MCF 10A (cell line): Measurements from ENCODE around the gene HES5. TPM values are rescaled to one million over a fixed set of nuclear protein-coding genes. Genes with fewer than 3 reads are reported as not detected.

ENCODE experiments used
- BruUV-seq: library from RNA; stranded (reverse); fragments of 400-500 nt; replicated peaks from 2 replicates; lab custom pipeline; 2021; lab: Mats Ljungman, UMichigan
- CTCF ChIA-PET: fragments of 300-600 bp; sonication (Branson Sonifier 250); formaldehyde crosslinking; extraction: SDS; loops from one replicate; lab custom pipeline; 2021; ENCODE audit warnings: antibody characterized with exemption, inconsistent platforms; lab: Yijun Ruan, JAX
- POLR2A ChIA-PET: fragments of 300-600, 350-650 bp; sonication (Branson Sonifier 250); formaldehyde crosslinking; extraction: SDS; loops from one replicate; lab custom pipeline; 2020; ENCODE audit warnings: antibody characterized with exemption, inconsistent platforms; lab: Yijun Ruan, JAX
- DNase-seq: peaks from one replicate; pipeline ENCODE4 v3.0.0-alpha.2; 2018; ENCODE audit not compliant: unreplicated experiment
- H3K27ac Mint-ChIP-seq: one replicate; pipeline ENCODE4 v1.8.0; 2022; ENCODE audit warnings: mild to moderate bottlenecking, low read depth, mixed read lengths; ENCODE audit not compliant: unreplicated experiment
- H3K27me3 Mint-ChIP-seq: one replicate; pipeline ENCODE4 v1.8.0; 2022; ENCODE audit warnings: mixed read lengths; ENCODE audit not compliant: insufficient read depth, unreplicated experiment
- H3K36me3 Mint-ChIP-seq: one replicate; pipeline ENCODE4 v1.8.0; 2022; ENCODE audit warnings: mild to moderate bottlenecking, moderate library complexity, mixed read lengths; ENCODE audit not compliant: insufficient read depth, unreplicated experiment
- H3K4me1 Mint-ChIP-seq: one replicate; pipeline ENCODE4 v1.8.0; 2022; ENCODE audit warnings: mixed read lengths; ENCODE audit not compliant: insufficient read depth, unreplicated experiment
- H3K4me3 Mint-ChIP-seq: one replicate; pipeline ENCODE4 v1.8.0; 2022; ENCODE audit warnings: mild to moderate bottlenecking, moderate library complexity, mixed read lengths; ENCODE audit not compliant: unreplicated experiment
- H3K9me3 Mint-ChIP-seq: one replicate; pipeline ENCODE4 v1.8.0; 2022; ENCODE audit warnings: mixed read lengths; ENCODE audit not compliant: unreplicated experiment
- intact Hi-C: fragments of 100-400 bp; cut with micrococcal nuclease; formaldehyde crosslinking; loops from 2 replicates; pipeline ENCODE4 v1.14.1; 2022
- total RNA-seq: library from RNA; stranded (reverse); gene quantifications from 2 replicates; pipeline ENCODE4 v1.2.3, GENCODE V29; 2022
- TF ChIP-seq, protein P1 (sequence below): fragments of 200-600 bp; IDR thresholded peaks from one replicate; pipeline ENCODE4 v1.8.0; 2022; ENCODE audit warnings: antibody characterized with exemption, mild to moderate bottlenecking; ENCODE audit not compliant: unreplicated experiment

HES5 gene
- total RNA-seq, 1 experiment from 2014 or later, result not detected

DNA sequence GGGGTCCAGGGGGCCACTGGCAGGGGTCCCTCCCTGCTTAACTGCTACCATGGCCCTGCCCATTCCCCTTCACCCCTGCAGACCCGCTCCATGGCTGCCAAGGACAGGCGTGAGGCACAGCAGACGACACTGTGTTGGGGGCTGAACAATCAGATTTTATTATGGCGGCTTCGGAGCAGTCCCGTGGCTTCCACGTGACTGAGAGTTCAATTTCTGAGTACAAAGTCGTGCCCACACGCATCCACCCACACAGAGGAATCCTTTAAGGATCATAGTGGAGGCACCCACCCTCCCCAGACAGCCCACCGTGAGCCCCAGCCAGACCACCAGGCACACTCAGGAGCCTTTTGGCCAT is 1.5 kb downstream of the HES5 start:
- Mint-ChIP-seq H3K27ac (no peak overlapping the region), H3K9me3 (no peaks in the 10 kb centered on the region), H3K27me3 (no peaks in the 10 kb centered on the region), H3K4me3 (no peak overlapping the region), H3K4me1 (peaks cover 36% of the 10 kb centered on the region), H3K36me3 (peaks cover 12% of the 10 kb centered on the region)
- TF ChIP-seq, protein P1, sequence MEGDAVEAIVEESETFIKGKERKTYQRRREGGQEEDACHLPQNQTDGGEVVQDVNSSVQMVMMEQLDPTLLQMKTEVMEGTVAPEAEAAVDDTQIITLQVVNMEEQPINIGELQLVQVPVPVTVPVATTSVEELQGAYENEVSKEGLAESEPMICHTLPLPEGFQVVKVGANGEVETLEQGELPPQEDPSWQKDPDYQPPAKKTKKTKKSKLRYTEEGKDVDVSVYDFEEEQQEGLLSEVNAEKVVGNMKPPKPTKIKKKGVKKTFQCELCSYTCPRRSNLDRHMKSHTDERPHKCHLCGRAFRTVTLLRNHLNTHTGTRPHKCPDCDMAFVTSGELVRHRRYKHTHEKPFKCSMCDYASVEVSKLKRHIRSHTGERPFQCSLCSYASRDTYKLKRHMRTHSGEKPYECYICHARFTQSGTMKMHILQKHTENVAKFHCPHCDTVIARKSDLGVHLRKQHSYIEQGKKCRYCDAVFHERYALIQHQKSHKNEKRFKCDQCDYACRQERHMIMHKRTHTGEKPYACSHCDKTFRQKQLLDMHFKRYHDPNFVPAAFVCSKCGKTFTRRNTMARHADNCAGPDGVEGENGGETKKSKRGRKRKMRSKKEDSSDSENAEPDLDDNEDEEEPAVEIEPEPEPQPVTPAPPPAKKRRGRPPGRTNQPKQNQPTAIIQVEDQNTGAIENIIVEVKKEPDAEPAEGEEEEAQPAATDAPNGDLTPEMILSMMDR, result no peak
- BruUV-seq, result no TSS peak
- ChIA-PET CTCF (interaction anchor here (0.9 kb wide), 1 partner anchor 19 kb away, joined by 3 read pairs; no protein-coding TSS in a partner anchor), POLR2A (no interaction called here)
- intact Hi-C loops, result no loop called here
- no peak for DNase-seq

DNA sequence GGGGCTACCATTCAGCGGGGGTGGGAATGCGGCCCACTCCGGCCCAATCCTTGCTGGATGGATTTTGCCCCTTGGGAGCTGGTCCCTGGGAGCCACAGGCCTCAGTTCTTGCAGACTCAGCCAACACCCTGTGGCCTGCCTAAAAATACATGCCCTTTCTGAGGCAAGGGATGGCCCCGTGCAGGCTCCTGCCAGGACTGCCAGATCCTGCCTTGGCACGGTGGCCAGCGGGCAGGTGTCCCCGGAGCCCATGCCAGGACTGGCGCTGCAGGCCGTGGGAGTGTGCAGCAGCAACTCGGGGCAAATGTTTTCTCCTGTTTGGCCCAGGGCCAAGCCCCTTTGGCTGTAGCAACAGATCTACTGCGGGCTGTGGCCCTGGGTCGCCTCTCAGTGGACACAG is 2.0 kb downstream of the HES5 start:
- peaks cover 31% of the 10 kb centered on the region for H3K4me1 Mint-ChIP-seq
- TF ChIP-seq, protein P1, result no peak
- H3K36me3 Mint-ChIP-seq, result peaks cover 13% of the 10 kb centered on the region
- intact Hi-C loops, result no loop called here
- no peaks in the 10 kb centered on the region for H3K27me3 Mint-ChIP-seq
- ChIA-PET CTCF (interaction anchor here (0.7 kb wide), 1 partner anchor 37 kb away, joined by 3 read pairs; no protein-coding TSS in a partner anchor), POLR2A (no interaction called here)
- H3K9me3 Mint-ChIP-seq, result no peaks in the 10 kb centered on the region
- peak; percentile 43 for DNase-seq
- no peak overlapping the region for H3K27ac Mint-ChIP-seq
- no TSS peak for BruUV-seq
- no peak overlapping the region for H3K4me3 Mint-ChIP-seq

DNA sequence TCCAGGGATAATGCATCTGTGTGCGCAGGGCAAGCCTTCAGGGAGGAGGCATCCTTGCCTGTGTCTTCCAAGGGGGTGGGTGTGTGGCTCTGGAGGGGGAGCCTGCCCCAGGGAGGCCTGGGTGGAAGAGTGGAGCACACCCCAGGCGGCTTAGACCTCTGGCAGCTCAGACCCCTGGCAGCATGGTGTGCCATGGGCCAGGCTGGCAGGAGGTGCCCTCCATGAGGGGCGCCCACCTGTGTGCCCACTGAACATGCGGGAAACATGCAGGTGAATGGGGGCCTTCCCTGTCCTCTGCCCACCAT is 2.6 kb downstream of the HES5 start:
- TF ChIP-seq, protein P1, result no peak
- H3K27me3 Mint-ChIP-seq, result no peaks in the 10 kb centered on the region
- ChIA-PET CTCF (interaction anchor here (0.7 kb wide), 1 partner anchor 36 kb away, joined by 3 read pairs; no protein-coding TSS in a partner anchor), POLR2A (interaction anchor here (0.9 to 3.6 kb wide), 5 partner anchors 18 to 298 kb away, joined by 3 to 36 read pairs (median 6); no protein-coding TSS in a partner anchor)
- H3K4me3 Mint-ChIP-seq, result peak overlapping the region; percentile 81
- no peaks in the 10 kb centered on the region for H3K9me3 Mint-ChIP-seq
- no TSS peak for BruUV-seq
- intact Hi-C loops, result no loop called here
- no peak for DNase-seq
- H3K27ac Mint-ChIP-seq, result no peak overlapping the region
- peaks cover 31% of the 10 kb centered on the region for H3K4me1 Mint-ChIP-seq
- peaks cover 13% of the 10 kb centered on the region for H3K36me3 Mint-ChIP-seq

DNA sequence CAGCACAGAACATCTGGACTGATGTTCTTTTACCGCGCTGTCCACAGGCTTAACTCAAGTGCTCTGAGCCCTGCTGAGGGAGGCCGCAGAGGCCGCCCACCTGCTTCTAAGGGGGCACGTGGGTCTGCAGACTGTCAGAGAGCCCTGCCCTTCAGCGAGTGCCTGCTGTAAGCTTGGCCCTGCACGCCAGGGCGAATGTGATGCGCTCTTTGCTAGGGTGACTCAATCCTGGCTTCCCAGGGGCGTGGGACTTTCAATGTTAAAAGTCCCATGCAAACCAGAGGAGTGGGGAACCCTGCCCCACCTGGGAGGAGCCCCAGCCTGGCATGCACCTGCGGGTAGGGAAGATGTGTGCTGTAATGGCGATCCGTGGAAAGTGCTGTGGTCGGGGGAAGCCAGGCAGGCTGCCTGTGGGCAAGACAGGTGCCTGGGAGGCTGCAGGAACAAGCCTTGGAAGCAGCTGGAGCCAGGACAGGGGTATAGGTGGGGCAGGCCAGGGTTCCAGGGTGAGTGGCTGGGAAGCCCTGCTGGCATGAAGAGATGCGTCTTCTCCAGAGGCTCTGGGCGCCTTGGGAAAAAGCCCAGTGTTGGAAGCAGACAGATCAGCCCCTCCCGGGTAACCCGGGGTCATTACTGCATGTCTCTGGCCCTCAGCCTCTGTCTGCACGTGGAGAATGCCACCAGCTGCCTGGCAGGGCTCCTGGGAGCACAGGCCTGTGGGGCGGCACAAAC is 3.1 kb downstream of the HES5 start:
- BruUV-seq, result no TSS peak
- H3K9me3 Mint-ChIP-seq, result no peaks in the 10 kb centered on the region
- DNase-seq, result peak; percentile 68
- POLR2A ChIA-PET, result interaction anchor here (0.5 to 3.6 kb wide), 9 partner anchors 8 to 298 kb away, joined by 3 to 36 read pairs (median 6); partner anchors contain the start of gene PEX10
- peak overlapping the region; percentile 81 for H3K4me3 Mint-ChIP-seq
- H3K36me3 Mint-ChIP-seq, result peaks cover 13% of the 10 kb centered on the region
- intact Hi-C loops, result loop anchor here (1.0 kb wide), 1 partner anchor 20 kb away; no protein-coding TSS in a partner anchor
- H3K4me1 Mint-ChIP-seq, result peaks cover 31% of the 10 kb centered on the region
- TF ChIP-seq, protein P1, result no peak
- CTCF ChIA-PET, result no interaction called here
- no peaks in the 10 kb centered on the region for H3K27me3 Mint-ChIP-seq
- peak overlapping the region; percentile 76 for H3K27ac Mint-ChIP-seq
